Transverse colon (tissue), 4 donors: ENCODE results near the gene VEPH1.

Experiments used
- EP300 ChIP-seq: sonication (generic); formaldehyde crosslinking; IDR thresholded peaks from one replicate; pipeline ENCODE4 v1.6.1; 2017; ENCODE audit warnings: antibody characterized with exemption, low read depth
- POLR2A ChIP-seq: fragments of 450-650 bp; IDR thresholded peaks from one replicate; pipeline ENCODE4 v1.6.1; 2016; ENCODE audit warnings: antibody characterized with exemption, mild to moderate bottlenecking, moderate library complexity
- POLR2AphosphoS5 ChIP-seq, 3 donors: sonication (generic); formaldehyde crosslinking; IDR thresholded peaks; one replicate each; pipeline ENCODE4 v1.6.1; 2016; ENCODE audit warnings: antibody characterized with exemption in 3 of 3
- TF ChIP-seq, protein P1 (sequence below), 5 experiments: fragments of 200-600 bp in 3 of 5; fragments of 450-650 bp in 2 of 5; sonication (generic) in 3 of 5; IDR thresholded peaks; 1 replicate in 2 of 5; 2 replicates in 3 of 5; pipeline ENCODE4 v1.5.1; 2016 to 2017; ENCODE audit warnings: antibody characterized with exemption in 5 of 5, inconsistent platforms in 3 of 5, mild to moderate bottlenecking in 2 of 5, moderate library complexity in 1 of 5

DNA sequence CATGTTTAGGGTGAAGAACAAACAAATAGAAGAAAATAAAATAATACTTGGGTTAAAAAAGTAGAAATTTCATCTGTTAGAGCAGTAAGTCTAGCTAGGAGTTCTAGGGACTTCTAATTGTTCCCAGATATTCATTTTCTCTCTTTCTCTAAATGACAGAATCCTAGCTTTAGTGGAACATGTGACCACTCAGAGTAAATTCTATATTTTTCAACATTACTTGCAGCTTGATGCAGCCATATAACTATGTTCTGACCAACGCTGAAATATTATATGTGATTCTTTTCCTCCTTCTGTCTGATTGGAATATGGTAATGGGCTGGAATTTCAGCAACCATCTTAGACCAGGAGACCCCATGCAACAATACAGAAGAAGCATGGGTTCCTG is 58.4 kb downstream of the VEPH1 start:
- TF ChIP-seq POLR2A: no peak
- TF ChIP-seq, protein P1, sequence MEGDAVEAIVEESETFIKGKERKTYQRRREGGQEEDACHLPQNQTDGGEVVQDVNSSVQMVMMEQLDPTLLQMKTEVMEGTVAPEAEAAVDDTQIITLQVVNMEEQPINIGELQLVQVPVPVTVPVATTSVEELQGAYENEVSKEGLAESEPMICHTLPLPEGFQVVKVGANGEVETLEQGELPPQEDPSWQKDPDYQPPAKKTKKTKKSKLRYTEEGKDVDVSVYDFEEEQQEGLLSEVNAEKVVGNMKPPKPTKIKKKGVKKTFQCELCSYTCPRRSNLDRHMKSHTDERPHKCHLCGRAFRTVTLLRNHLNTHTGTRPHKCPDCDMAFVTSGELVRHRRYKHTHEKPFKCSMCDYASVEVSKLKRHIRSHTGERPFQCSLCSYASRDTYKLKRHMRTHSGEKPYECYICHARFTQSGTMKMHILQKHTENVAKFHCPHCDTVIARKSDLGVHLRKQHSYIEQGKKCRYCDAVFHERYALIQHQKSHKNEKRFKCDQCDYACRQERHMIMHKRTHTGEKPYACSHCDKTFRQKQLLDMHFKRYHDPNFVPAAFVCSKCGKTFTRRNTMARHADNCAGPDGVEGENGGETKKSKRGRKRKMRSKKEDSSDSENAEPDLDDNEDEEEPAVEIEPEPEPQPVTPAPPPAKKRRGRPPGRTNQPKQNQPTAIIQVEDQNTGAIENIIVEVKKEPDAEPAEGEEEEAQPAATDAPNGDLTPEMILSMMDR (IDR thresholded peaks at IDR 0.05): no peak
- no peak for TF ChIP-seq EP300
- TF ChIP-seq POLR2AphosphoS5 (IDR thresholded peaks at IDR 0.05): no peak
